ENCODE measurements around the gene JAZF1. TPM values are rescaled to one million over a fixed set of nuclear protein-coding genes. Genes with fewer than 3 reads are reported as not detected.

Gene JAZF1
- total and polyA plus RNA-seq, 3 donors from 2014 or later = 38.5 to 51.0 (median 46.4) TPM

- Histone ChIP-seq H3K4me1 (peaks cover 26% of the 10 kb centered on the region), H3K27me3 (no peaks in the 10 kb centered on the region), H3K27ac (no peak overlapping the region), H3K36me3 (ENCODE audit: low read depth, missing control alignments) (no peaks in the 10 kb centered on the region), H3K9me3 (no peaks in the 10 kb centered on the region), H3K4me3 (no peak overlapping the region)
- intact Hi-C loops (cut with DNase I; ENCODE audit: low total_unique reads) = no loop called here
- WGBS, 2 donors = 85 to 96% methylated on average over 3 of the region's 3 CpGs
- no peak for DNase-seq
- no peak for TF ChIP-seq POLR2A (IDR thresholded peaks at IDR 0.05)
- TF ChIP-seq, protein P1, sequence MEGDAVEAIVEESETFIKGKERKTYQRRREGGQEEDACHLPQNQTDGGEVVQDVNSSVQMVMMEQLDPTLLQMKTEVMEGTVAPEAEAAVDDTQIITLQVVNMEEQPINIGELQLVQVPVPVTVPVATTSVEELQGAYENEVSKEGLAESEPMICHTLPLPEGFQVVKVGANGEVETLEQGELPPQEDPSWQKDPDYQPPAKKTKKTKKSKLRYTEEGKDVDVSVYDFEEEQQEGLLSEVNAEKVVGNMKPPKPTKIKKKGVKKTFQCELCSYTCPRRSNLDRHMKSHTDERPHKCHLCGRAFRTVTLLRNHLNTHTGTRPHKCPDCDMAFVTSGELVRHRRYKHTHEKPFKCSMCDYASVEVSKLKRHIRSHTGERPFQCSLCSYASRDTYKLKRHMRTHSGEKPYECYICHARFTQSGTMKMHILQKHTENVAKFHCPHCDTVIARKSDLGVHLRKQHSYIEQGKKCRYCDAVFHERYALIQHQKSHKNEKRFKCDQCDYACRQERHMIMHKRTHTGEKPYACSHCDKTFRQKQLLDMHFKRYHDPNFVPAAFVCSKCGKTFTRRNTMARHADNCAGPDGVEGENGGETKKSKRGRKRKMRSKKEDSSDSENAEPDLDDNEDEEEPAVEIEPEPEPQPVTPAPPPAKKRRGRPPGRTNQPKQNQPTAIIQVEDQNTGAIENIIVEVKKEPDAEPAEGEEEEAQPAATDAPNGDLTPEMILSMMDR (IDR thresholded peaks at IDR 0.05) = no peak
These were observed 37.9 kb downstream of the JAZF1 start for GRCh38 chr7:28142650-28143049.

DNA sequence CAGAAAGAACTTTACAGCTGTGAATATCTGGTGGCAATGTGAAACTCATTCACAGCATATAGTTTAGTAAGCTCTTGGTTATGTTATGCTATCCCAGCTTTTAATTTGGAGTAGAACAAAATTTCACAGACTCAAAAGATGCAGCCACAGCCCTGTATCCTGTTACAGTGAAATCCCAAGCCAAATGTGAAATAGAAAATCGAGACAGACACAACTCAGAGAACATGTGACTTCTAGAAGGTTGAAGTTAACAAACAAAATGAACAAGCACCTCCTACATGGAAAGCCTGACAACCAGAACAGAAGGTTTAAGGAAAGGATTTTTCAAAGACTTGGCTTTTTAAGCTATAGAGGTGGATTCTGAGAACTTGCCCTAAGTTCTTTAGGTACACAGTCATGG, 39.6 kb downstream of the JAZF1 start:
- H3K27ac ChIP-seq = peak overlapping the region; percentile 47 to 58

GRCh38 chr7:28138837-28139236, 41.8 kb downstream of the JAZF1 start:
- Histone ChIP-seq H3K9me3 (no peaks in the 10 kb centered on the region), H3K27ac (peak overlapping the region; percentile 1 to 45), H3K27me3 (no peaks in the 10 kb centered on the region), H3K4me3 (no peak overlapping the region), H3K36me3 (ENCODE audit: low read depth, missing control alignments) (no peaks in the 10 kb centered on the region), H3K4me1 (peaks cover 48% of the 10 kb centered on the region)
- no peak for TF ChIP-seq POLR2A (IDR thresholded peaks at IDR 0.05)
- TF ChIP-seq, protein P1 (IDR thresholded peaks at IDR 0.05) = no peak
- DNase-seq = no peak
- 57 to 71% methylated on average over 2 of the region's 2 CpGs for WGBS, 2 donors
- intact Hi-C loops (cut with DNase I; ENCODE audit: low total_unique reads) = no loop called here

More for the DNA sequence above, 39.6 kb downstream of the JAZF1 start:
- TF ChIP-seq POLR2A (IDR thresholded peaks at IDR 0.05) = no peak
- TF ChIP-seq, protein P1 (IDR thresholded peaks at IDR 0.05) = no peak
- no peaks in the 10 kb centered on the region for H3K36me3 ChIP-seq (ENCODE audit: low read depth, missing control alignments)
- H3K4me1 ChIP-seq = peaks cover 37% of the 10 kb centered on the region
- WGBS, 2 donors = 32 to 48% methylated on average over 1 of the region's 1 CpG
- H3K4me3 ChIP-seq = no peak overlapping the region
- H3K27me3 ChIP-seq = no peaks in the 10 kb centered on the region
- intact Hi-C loops (cut with DNase I; ENCODE audit: low total_unique reads) = no loop called here
- H3K9me3 ChIP-seq = no peaks in the 10 kb centered on the region
- no peak for DNase-seq

DNA sequence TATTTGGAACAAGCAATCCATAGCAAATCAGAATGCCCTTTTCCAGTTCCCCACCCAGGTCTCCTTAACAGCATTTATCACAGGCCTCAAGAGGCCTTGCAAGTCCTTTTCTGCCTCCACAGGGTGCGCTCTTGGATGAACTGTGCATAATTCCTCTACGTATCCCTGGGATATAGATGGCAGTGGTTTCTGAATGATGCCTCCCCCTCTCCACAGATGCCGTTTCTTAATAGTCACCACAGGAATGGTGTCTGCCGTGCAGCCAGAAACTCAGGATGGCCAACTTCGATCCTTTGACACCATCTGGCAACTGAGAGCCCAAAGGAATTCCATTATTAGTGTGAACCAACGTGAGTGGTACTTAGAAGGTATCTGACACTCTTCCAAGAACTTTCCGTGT, 43.1 kb downstream of the JAZF1 start:
- WGBS, 2 donors = 75 to 98% methylated on average over 7 of the region's 7 CpGs
- intact Hi-C loops (cut with DNase I; ENCODE audit: low total_unique reads) = no loop called here
- Histone ChIP-seq H3K27me3 (no peaks in the 10 kb centered on the region), H3K27ac (no peak overlapping the region), H3K36me3 (ENCODE audit: low read depth, missing control alignments) (no peaks in the 10 kb centered on the region), H3K4me1 (peaks cover 59% of the 10 kb centered on the region), H3K9me3 (no peaks in the 10 kb centered on the region), H3K4me3 (no peak overlapping the region)
- TF ChIP-seq POLR2A (IDR thresholded peaks at IDR 0.05) = no peak
- TF ChIP-seq, protein P1 (IDR thresholded peaks at IDR 0.05) = no peak
- DNase-seq = no peak

DNA sequence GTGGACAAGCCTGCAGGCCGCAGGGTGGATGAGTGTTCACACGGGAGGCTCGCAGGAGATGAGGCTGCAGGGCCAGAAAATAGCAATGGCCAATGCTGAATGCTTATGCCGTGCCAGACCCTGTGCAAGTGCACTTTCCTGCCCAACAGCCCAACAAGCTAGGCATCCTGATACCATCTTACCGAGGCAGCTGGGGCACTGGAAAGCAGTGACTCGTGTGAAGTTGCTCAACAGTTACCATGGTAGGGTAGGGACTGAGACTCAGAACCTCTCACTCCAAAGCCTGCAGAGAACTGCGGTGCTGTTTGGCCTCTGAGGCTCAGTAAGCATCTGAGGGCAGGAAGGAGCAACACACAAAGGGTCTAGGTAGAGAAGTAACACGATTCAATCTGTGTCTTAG, 43.7 kb downstream of the JAZF1 start:
- TF ChIP-seq, protein P1 (IDR thresholded peaks at IDR 0.05) = no peak
- no peak for TF ChIP-seq POLR2A (IDR thresholded peaks at IDR 0.05)
- Histone ChIP-seq H3K4me3 (no peak overlapping the region), H3K4me1 (peaks cover 65% of the 10 kb centered on the region), H3K9me3 (no peaks in the 10 kb centered on the region), H3K36me3 (ENCODE audit: low read depth, missing control alignments) (no peaks in the 10 kb centered on the region), H3K27me3 (no peaks in the 10 kb centered on the region), H3K27ac (peak overlapping the region; percentile 79 to 80)
- intact Hi-C loops (cut with DNase I; ENCODE audit: low total_unique reads) = no loop called here
- DNase-seq = no peak
- 90 to 91% methylated on average over 8 of the region's 8 CpGs for WGBS, 2 donors

Data from testis (tissue), 3 donors.